Glomerular endothelial cell (primary cell): ENCODE results near the gene PPM1D. TPM values are rescaled to one million over a fixed set of nuclear protein-coding genes. Genes with fewer than 3 reads are reported as not detected.
"Not testable (repeated sequence)": the region's sequence is repeated elsewhere in the genome, so short reads cannot be mapped to it uniquely, and the experiment has no call there.

ENCODE experiments used
- DNase-seq: peaks from one replicate; pipeline ENCODE4 v3.0.0-alpha.2; 2011; ENCODE audit warnings: low read depth, low spot score; ENCODE audit errors: extremely low read depth
- total RNA-seq: library from RNA; depleted of rRNA; stranded (reverse); fragments of >200 nt; gene quantifications from 2 replicates; pipeline ENCODE4 v1.2.3, GENCODE V29; 2015

The PPM1D gene
- total RNA-seq, 1 donor from 2014 or later = 22.2 TPM

DNA sequence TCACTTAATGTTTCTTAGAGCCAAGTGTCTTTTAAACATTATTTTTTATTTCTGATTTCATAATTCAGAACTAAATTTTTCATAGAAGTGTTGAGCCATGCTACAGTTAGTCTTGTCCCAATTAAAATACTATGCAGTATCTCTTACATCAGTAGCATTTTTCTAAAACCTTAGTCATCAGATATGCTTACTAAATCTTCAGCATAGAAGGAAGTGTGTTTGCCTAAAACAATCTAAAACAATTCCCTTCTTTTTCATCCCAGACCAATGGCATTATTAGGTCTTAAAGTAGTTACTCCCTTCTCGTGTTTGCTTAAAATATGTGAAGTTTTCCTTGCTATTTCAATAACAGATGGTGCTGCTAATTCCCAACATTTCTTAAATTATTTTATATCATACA lies 64.0 kb downstream of the PPM1D start:
- no peak for DNase-seq

GRCh38 chr17:60665602-60666001 lies 65.6 kb downstream of the PPM1D start:
- no peak for DNase-seq

- DNase-seq = not testable (repeated sequence)
These were observed 68.7 kb downstream of the PPM1D start for GRCh38 chr17:60668741-60669140.

DNA sequence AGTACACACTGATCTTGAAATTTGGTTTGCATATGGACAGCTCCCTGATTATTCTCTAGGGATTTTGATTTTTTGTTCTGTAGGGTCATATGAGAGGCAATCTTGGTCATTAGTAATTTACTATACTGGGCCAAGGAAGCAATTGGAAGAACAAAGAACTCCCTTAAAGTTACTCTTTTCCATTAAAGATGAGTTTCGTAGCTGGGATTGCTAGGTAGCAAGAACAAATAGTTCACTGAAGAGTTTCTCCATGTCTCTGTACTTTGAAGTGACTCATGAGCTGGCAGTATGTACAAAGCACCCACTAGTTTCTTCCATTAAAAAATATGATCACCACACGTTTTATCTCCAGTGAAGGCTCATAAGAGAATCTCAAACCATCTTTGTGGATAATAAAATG lies 71.5 kb downstream of the PPM1D start:
- no peak for DNase-seq

GRCh38 chr17:60674637-60675036 lies 74.6 kb downstream of the PPM1D start:
- DNase-seq = not testable (repeated sequence)

- DNase-seq = no peak
These were observed 76.0 kb downstream of the PPM1D start for GRCh38 chr17:60675997-60676396.

- DNase-seq = no peak
These were observed 76.8 kb downstream of the PPM1D start for GRCh38 chr17:60676758-60677307.

GRCh38 chr17:60677308-60678117 lies 77.5 kb downstream of the PPM1D start, which contains the start of gene BCAS3:
Gene BCAS3 (plus strand): TSS chr17:60677851.
- DNase-seq = peak; percentile 98

GRCh38 chr17:60678118-60678444 lies 78.1 kb downstream of the PPM1D start:
- DNase-seq = no peak

DNA sequence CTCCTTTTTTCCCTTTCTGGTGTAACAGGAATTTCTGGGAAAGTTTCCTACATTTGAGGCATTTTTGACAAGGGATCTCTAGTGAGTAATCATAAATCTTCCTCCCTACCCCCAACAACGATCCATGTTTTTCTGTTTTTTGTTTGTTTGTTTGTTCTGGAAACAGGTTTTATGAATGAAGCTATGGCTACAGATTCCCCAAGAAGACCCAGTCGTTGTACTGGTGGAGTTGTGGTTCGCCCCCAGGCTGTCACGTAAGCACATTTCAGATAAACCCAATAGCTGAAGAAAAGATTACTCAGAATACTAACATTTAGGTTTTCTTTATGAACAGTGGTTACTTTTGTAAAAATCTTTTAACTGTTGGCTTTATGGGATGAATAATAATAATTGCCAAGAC lies 79.3 kb downstream of the PPM1D start:
- DNase-seq = no peak

GRCh38 chr17:60680754-60681153 lies 80.8 kb downstream of the PPM1D start:
- no peak for DNase-seq

- DNase-seq = no peak
These were observed 85.4 kb downstream of the PPM1D start for GRCh38 chr17:60685437-60685836.

- no peak for DNase-seq
These were observed 96.0 kb downstream of the PPM1D start for GRCh38 chr17:60695960-60696359.

GRCh38 chr17:60699090-60699489 lies 99.1 kb downstream of the PPM1D start:
- DNase-seq = no peak

DNA sequence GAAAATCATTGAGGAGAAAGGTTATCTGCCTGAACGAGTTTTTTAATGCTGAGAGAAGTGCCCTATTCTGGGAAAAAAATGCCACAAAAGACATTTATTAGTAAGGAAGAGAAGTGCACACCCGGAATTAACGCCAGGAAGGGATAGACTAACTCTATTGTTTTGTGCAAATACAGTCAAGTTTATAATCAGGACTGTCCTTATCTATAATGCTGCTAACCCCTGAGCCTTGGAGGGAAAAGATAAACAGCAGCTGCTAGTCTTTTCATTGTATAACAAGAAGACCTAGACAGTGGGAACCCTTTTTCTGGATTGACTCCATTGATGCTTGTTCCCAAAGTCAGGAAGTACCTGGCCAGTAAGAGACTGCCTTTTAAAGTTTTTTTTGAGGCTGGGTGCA lies 104.2 kb downstream of the PPM1D start:
- no peak for DNase-seq

DNA sequence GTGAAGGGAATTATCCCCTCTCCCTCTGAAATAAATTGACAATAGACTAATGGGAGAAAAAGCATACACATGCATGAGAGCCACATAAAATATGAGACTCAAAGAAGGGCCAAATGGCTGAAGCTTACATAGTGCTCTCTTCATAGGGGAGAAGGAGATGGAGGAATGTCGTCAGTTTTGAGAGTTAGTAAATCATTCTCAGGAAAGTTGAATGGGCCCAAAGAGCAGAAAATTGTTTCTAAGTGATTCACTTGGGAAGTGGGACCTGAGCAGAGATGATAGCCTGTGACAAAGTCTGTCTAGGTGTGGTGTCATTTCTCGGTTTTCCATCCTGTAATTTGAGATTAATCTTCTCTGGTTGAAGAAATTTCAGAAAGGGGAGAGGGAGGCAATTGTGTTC lies 112.7 kb downstream of the PPM1D start:
- no peak for DNase-seq

- no peak for DNase-seq
These were observed 113.6 kb downstream of the PPM1D start for GRCh38 chr17:60713608-60714007.

Other genes with a start within 250 kb of the PPM1D start
- gene USP32, start 208.1 kb upstream of the PPM1D start, total RNA-seq = 40.0 and 40.6 TPM in 2 replicates
- gene CHCT1, start 177.7 kb upstream of the PPM1D start, total RNA-seq = not detected in 2 replicates
- gene APPBP2, start 74.0 kb upstream of the PPM1D start, total RNA-seq = 25.4 and 27.8 TPM in 2 replicates
- 26.4 and 52.3 TPM in 2 replicates for gene BCAS3, start 77.7 kb downstream of the PPM1D start, total RNA-seq